ENCODE measurements around the gene GLDC.
"Not testable (repeated sequence)": the region's sequence is repeated elsewhere in the genome, so short reads cannot be mapped to it uniquely, and the experiment has no call there.

Gene GLDC

GRCh38 chr9:6664204-6664680 lies 18.7 kb upstream of the GLDC start:
- DNase-seq (ENCODE audit: low spot score), result no peak

- no peak for DNase-seq (ENCODE audit: low spot score)
Measured at GRCh38 chr9:6660512-6660911, 15.0 kb upstream of the GLDC start.

GRCh38 chr9:6658628-6659353 lies 13.3 kb upstream of the GLDC start:
- DNase-seq (ENCODE audit: low spot score), result no peak

GRCh38 chr9:6656614-6657300 lies 11.2 kb upstream of the GLDC start:
- DNase-seq (ENCODE audit: low spot score), result no peak

GRCh38 chr9:6655036-6655435 lies 9.5 kb upstream of the GLDC start:
- DNase-seq (ENCODE audit: low spot score), result no peak

GRCh38 chr9:6646293-6646636 lies 736 bp upstream of the GLDC start:
- no peak for DNase-seq (ENCODE audit: low spot score)

GRCh38 chr9:6645105-6645354 lies 499 bp downstream of the GLDC start:
- DNase-seq (ENCODE audit: low spot score), result not testable (repeated sequence)

GRCh38 chr9:6644346-6645104 lies 1.0 kb downstream of the GLDC start:
- DNase-seq (ENCODE audit: low spot score), result no peak

- no peak for DNase-seq (ENCODE audit: low spot score)
Measured at GRCh38 chr9:6641961-6642360, 3.6 kb downstream of the GLDC start.

DNA sequence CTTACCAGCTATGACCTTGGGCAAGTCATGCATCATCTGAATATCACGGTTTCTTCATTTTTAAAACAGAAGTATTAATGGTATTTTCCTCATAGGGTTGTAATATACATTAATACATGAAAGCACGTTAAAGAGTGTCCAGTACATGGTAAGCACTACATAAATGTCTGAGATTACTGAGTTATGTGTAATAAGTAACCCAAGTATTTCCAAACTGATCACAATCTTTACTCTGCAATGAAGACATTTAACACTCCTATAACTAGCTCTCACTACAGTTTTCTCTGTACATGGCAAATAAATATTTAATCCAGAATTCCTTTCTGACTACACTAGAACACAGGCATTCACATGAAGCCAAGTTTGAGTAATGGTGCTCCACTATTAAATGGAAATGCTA lies 4.0 kb downstream of the GLDC start:
- no peak for DNase-seq (ENCODE audit: low spot score)

DNA sequence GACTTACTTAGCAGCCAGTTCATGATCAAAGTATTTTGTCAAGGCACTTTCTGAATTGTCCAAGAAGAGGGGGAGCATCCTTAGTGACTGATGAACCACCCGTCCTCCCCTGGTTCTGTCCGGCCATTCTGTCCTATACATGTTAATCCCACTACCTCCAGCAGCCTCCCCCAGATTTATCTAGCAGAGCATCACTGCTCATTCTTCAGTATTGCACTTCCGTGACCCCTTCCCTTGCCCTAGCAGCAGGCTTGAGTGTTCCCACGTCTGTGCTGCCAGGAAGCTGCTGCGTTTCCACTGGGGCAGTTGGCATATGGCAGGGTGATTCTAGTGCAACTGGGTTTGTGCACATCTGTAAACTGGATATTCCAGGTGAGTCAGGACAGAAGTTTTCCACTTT lies 4.5 kb downstream of the GLDC start:
- DNase-seq (ENCODE audit: low spot score), result no peak

GRCh38 chr9:6640268-6641051 lies 5.1 kb downstream of the GLDC start:
- no peak for DNase-seq (ENCODE audit: low spot score)

GRCh38 chr9:6639622-6640021 lies 5.9 kb downstream of the GLDC start:
- DNase-seq (ENCODE audit: low spot score), result no peak

DNA sequence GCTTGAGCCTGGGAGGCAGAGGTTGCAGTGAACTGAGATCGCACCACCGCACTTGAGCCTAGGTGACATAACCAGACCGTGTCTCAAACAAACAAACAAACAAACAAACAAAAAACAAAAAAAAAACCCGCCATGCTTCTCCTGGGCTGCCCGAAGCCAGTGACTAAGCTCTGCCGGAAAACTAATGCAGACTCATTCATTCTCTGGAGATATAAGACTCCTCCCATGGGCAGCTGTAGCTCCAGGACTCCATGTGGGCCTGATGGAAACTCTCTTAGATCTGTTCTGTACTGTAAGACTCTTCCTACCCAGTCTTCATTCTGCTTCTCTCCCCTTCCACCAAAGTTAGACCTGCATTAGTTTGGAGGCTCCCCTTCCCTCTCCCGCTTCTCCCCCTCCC lies 11.1 kb downstream of the GLDC start:
- DNase-seq (ENCODE audit: low spot score), result no peak

- no peak for DNase-seq (ENCODE audit: low spot score)
Measured at GRCh38 chr9:6633378-6633777, 12.2 kb downstream of the GLDC start.

DNA sequence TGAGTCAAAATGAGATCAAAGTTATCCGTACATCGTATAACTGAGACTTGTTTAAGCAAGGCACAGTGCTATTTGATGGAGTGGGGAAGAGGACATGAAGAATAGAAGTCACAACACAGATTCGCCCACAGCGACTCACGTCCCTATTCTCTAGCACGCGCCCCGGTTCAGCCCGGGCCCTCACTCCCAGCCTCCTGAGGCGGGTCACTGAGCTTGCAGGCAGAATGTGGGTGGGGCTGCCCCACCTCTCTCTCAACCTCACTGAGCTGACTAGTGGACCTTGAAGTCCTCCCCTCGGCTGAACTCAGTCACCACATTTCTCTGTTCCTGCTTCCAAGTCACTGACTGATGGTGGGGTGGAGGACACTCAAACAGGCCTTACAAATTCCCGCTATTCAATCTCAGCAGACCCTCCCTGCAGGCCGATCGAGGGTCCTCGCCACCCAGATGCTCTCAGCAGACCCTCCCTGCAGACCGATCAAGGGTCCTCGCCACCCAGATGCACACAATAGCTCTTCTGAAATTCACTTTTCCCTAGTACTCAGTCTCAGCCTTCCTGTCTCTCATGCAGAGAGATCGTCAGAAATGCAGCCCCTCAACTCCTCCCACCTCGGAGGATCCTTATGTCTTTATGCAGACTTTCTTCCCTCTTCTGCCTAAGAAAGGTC lies 12.9 kb downstream of the GLDC start:
- DNase-seq (ENCODE audit: low spot score), result no peak

DNA sequence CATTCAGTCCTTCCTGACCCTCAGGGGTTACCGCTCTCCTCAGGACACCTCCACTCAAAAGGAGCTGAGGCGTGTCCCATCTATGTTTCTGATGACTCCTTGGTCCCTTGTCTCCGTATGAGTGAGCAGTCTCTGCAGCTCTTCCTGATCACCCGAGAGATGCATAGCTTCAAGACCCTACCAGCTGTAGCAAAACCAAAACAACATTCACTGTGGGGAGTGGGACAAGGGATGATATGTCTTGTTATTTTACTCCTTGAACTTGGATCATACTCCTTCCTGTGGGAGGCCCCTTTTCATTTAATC lies 14.4 kb downstream of the GLDC start:
- no peak for DNase-seq (ENCODE audit: low spot score)

GRCh38 chr9:6630502-6631206 lies 14.9 kb downstream of the GLDC start:
- peak; percentile 5 for DNase-seq (ENCODE audit: low spot score)

DNA sequence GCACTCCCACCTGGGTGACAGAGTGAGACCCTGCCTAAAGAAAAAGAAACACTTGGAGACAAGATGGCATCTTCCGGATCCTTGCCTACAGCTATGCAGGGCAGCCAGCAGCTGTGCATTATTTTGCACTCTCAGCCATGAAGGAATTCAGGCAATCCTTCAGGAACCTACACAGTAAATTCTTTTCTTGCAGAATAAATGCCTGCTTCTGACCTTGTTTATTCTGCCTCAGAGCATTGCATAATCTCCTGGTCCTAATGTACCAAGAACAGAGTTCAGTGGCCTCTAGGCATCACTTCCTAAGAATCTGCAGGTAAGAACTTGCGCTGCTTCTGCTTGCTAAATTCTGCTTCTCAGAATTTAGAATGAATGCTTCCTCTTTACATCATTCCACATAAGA lies 16.8 kb downstream of the GLDC start:
- no peak for DNase-seq (ENCODE audit: low spot score)

DNA sequence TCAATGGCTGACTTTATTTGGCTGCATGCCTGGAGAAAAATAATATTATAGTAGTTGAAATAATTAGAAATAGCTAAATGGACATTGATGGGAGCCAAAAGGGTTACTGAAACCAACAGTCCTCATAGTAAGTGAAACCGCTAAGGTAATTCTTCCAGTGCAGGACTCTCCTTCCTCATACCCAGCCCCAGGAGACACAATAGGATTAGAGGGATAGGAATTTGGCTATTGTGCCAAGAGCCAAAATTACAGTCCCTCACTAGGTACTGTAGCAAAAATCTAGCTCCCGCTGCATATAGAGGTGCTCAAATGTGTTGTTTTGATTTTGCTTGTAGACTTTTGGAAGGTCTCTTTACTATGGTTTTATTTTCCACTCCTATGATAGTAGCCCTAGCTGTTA lies 20.2 kb downstream of the GLDC start:
- no peak for DNase-seq (ENCODE audit: low spot score)

GRCh38 chr9:6622784-6623183 lies 22.7 kb downstream of the GLDC start:
- DNase-seq (ENCODE audit: low spot score), result not testable (repeated sequence)

- no peak for DNase-seq (ENCODE audit: low spot score)
Measured at GRCh38 chr9:6620796-6621195, 24.7 kb downstream of the GLDC start.
